D721Med (cell line): ENCODE results near the gene KCNJ5.

Source experiments
- DNase-seq: peaks from one replicate; pipeline ENCODE4 v3.0.0; 2011; ENCODE audit warnings: low spot score; ENCODE audit not compliant: insufficient read length
- FAIRE-seq: peaks from 2 replicates; lab custom pipeline; 2011; peaks lifted over from hg19 to GRCh38; lab: Jason Lieb, UNC
- CTCF ChIP-seq: IDR thresholded peaks from 2 replicates; pipeline ENCODE4 v1.5.1; 2012; ENCODE audit warnings: mild to moderate bottlenecking, control low read depth; ENCODE audit not compliant: insufficient read depth; ENCODE audit errors: missing control alignments

KCNJ5 gene

GRCh38 chr11:128906185-128907050 is 15.3 kb downstream of the KCNJ5 start:
- FAIRE-seq (no peak), DNase-seq (no peak)
- TF ChIP-seq CTCF = no peak

GRCh38 chr11:128907585-128907984 is 16.4 kb downstream of the KCNJ5 start:
- DNase-seq = no peak
- no peak for FAIRE-seq
- no peak for TF ChIP-seq CTCF

- FAIRE-seq = no peak
- no peak for TF ChIP-seq CTCF
- DNase-seq = no peak
Measured at GRCh38 chr11:128908391-128909246, 17.5 kb downstream of the KCNJ5 start.

- TF ChIP-seq CTCF = no peak
- DNase-seq (no peak), FAIRE-seq (no peak)
Measured at GRCh38 chr11:128909438-128910125, 18.4 kb downstream of the KCNJ5 start.

DNA sequence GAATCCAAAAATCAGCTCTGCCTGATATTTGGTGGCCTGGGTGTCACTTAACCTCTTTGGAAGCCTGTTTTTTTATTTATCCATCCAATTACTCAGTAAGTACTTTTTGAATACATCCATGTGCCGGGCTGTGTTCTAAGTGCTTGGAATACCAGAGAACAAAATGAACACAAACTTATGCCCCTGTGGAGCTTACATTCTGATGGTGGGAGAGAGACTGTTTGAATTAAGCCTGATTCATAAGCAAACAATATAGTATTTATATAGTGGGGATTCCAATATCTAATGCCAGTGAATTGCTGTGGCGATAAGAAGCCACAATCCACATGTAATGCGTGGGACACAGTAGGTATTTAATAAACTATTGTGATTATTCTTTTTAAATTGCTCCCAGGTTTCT is 19.4 kb downstream of the KCNJ5 start:
- FAIRE-seq (no peak), DNase-seq (no peak)
- no peak for TF ChIP-seq CTCF

DNA sequence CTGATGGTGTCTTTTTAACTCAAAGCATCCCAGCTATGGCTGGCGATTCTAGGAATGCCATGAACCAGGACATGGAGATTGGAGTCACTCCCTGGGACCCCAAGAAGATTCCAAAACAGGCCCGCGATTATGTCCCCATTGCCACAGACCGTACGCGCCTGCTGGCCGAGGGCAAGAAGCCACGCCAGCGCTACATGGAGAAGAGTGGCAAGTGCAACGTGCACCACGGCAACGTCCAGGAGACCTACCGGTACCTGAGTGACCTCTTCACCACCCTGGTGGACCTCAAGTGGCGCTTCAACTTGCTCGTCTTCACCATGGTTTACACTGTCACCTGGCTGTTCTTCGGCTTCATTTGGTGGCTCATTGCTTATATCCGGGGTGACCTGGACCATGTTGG is 20.1 kb downstream of the KCNJ5 start:
- FAIRE-seq (no peak), DNase-seq (no peak)
- TF ChIP-seq CTCF = no peak
